22Rv1 (cell line): ENCODE measurements around the gene ENAH.

Experiments used
- ZFX ChIP-seq: fragments of 450-650 bp; IDR thresholded peaks from 2 replicates; pipeline ENCODE4 v1.6.1; 2017; ENCODE audit warnings: antibody characterized with exemption, borderline replicate concordance
- TF ChIP-seq, protein P1 (sequence below): fragments of 450-650 bp; IDR thresholded peaks from 2 replicates; pipeline ENCODE4 v1.5.1; 2017; ENCODE audit warnings: mild to moderate bottlenecking

DNA sequence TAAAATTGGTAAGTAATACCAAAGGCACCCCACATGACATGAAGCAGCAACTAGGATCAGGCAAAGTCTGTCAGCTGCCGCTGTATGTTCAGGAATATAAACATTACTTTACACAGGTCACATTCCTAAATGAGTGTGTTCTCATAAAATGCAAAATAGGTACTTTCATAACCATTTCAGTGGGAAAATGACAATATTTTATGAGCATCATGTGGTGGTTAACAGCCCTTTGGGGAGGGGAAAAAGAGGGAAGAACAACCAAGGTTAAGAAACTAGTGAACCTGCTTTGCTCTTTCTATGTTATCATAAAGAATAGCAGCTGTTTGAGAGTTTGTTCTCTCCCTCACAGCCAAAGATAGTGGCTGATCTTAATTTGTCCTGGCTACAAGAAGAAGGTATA lies 119.7 kb downstream of the ENAH start:
- TF ChIP-seq, protein P1, sequence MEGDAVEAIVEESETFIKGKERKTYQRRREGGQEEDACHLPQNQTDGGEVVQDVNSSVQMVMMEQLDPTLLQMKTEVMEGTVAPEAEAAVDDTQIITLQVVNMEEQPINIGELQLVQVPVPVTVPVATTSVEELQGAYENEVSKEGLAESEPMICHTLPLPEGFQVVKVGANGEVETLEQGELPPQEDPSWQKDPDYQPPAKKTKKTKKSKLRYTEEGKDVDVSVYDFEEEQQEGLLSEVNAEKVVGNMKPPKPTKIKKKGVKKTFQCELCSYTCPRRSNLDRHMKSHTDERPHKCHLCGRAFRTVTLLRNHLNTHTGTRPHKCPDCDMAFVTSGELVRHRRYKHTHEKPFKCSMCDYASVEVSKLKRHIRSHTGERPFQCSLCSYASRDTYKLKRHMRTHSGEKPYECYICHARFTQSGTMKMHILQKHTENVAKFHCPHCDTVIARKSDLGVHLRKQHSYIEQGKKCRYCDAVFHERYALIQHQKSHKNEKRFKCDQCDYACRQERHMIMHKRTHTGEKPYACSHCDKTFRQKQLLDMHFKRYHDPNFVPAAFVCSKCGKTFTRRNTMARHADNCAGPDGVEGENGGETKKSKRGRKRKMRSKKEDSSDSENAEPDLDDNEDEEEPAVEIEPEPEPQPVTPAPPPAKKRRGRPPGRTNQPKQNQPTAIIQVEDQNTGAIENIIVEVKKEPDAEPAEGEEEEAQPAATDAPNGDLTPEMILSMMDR: no peak
- no peak for TF ChIP-seq ZFX
